ENCODE results near the gene FABP7. TPM values are rescaled to one million over a fixed set of nuclear protein-coding genes. Genes with fewer than 3 reads are reported as not detected.

Gene FABP7
- total and polyA plus RNA-seq, 2 of the 13 experiments (the other 11 are each of a cell fraction or from before 2014, with no cell fraction given): not detected

- TF ChIP-seq HIC2 (CRISPR knock-in tag; IDR thresholded peaks at IDR 0.05; ENCODE audit: low read depth): peak; percentile 99
- TF ChIP-seq NFE2L2 (IDR thresholded peaks at IDR 0.05; ENCODE audit: low read length): no peak
- TF ChIP-seq ZNF720 (CRISPR knock-in tag; IDR thresholded peaks at IDR 0.05): no peak
- no peak; the same call in 1 of the 2 replicates for TF ChIP-seq GLMP (CRISPR knock-in tag; IDR thresholded peaks at IDR 0.05; ENCODE audit: borderline replicate concordance)
- peak; percentile 93 for TF ChIP-seq ARHGAP35 (CRISPR knock-in tag; IDR thresholded peaks at IDR 0.05; ENCODE audit: borderline replicate concordance)
- TF ChIP-seq RERE (CRISPR knock-in tag; IDR thresholded peaks at IDR 0.05; ENCODE audit: low read depth): no peak
- peak; percentile 96 for TF ChIP-seq ZNF276 (CRISPR knock-in tag; IDR thresholded peaks at IDR 0.05; ENCODE audit: low read depth)
- peak; percentile 98 for TF ChIP-seq ZNF709 (CRISPR knock-in tag; IDR thresholded peaks at IDR 0.05)
- TF ChIP-seq TIGD3 (CRISPR knock-in tag; IDR thresholded peaks at IDR 0.05; ENCODE audit: borderline replicate concordance): 0 out of 2 replicates have a peak, but pooled peaks have one; percentile 47
- TF ChIP-seq DR1 (CRISPR knock-in tag; IDR thresholded peaks at IDR 0.05): no peak; the same call in 1 of the 2 replicates
- 0 out of 2 replicates have a peak, but pooled peaks have one; percentile 16 for TF ChIP-seq PBX3 (CRISPR knock-in tag; IDR thresholded peaks at IDR 0.05; ENCODE audit: borderline replicate concordance)
Measured at GRCh38 chr6:122789182-122790027, 9.9 kb downstream of the FABP7 start, which contains the start of gene SMPDL3A (continued).
